A549 treated with CpdA at 1 μM for 4 hours (cell line): ENCODE data around the gene PEAK1. TPM values are rescaled to one million over a fixed set of nuclear protein-coding genes. Genes with fewer than 3 reads are reported as not detected.

Experiments used
- total RNA-seq: library from RNA; stranded (reverse); fragments of 200-300 nt; extraction: Qiagen RNA extraction; gene quantifications from 5 replicates; pipeline ENCODE4 v1.2.3, GENCODE V29; 2022; ENCODE audit warnings: low read depth

PEAK1 gene, protein sequence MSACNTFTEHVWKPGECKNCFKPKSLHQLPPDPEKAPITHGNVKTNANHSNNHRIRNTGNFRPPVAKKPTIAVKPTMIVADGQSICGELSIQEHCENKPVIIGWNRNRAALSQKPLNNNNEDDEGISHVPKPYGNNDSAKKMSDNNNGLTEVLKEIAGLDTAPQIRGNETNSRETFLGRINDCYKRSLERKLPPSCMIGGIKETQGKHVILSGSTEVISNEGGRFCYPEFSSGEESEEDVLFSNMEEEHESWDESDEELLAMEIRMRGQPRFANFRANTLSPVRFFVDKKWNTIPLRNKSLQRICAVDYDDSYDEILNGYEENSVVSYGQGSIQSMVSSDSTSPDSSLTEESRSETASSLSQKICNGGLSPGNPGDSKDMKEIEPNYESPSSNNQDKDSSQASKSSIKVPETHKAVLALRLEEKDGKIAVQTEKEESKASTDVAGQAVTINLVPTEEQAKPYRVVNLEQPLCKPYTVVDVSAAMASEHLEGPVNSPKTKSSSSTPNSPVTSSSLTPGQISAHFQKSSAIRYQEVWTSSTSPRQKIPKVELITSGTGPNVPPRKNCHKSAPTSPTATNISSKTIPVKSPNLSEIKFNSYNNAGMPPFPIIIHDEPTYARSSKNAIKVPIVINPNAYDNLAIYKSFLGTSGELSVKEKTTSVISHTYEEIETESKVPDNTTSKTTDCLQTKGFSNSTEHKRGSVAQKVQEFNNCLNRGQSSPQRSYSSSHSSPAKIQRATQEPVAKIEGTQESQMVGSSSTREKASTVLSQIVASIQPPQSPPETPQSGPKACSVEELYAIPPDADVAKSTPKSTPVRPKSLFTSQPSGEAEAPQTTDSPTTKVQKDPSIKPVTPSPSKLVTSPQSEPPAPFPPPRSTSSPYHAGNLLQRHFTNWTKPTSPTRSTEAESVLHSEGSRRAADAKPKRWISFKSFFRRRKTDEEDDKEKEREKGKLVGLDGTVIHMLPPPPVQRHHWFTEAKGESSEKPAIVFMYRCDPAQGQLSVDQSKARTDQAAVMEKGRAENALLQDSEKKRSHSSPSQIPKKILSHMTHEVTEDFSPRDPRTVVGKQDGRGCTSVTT (N-terminal part only)
- total RNA-seq, result 6.2 to 11.0 TPM (median 9.3 TPM) in 5 replicates

DNA sequence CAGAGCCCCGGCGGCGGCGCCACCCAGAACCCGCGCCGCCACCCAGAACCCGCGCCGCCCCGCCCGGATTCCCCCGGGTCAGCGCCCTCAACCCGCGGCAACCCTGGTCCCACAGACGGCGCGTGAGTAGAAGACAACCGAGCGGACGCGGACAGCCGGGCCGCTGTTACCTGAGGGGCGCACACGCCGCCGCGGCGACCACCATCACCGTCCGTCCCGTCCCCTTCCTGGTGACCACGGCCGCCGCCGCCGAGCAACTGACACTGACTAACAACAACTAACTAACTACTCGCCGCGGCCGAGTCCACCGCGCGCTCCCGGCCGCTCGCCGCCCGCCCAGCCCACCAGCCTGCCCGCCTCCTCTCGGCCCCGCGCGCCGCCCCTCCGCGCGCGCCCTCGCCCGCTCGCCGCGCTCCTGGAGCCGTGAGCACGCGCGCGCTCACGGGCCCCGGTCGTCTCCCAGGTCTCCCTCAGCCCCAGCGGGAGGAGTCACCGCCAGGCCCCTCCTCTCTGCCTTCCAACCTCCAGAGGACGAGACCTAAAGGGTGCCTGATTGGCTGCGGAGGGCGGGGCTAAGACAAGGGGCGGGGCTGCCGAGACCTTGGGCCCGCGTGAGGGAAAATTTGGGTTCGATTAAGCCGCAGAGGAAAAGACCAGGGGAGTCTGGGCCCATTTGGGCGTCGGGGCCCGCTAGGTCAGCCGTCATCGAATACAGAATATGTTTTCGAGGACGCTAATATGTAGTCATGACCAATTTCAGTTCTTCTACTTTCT is at the start of gene PEAK1:
TSS of gene PEAK1 (minus strand) at position 269 of the 774 bp plus-strand sequence. CDS start 238,178 bp downstream, outside the sequence.

DNA sequence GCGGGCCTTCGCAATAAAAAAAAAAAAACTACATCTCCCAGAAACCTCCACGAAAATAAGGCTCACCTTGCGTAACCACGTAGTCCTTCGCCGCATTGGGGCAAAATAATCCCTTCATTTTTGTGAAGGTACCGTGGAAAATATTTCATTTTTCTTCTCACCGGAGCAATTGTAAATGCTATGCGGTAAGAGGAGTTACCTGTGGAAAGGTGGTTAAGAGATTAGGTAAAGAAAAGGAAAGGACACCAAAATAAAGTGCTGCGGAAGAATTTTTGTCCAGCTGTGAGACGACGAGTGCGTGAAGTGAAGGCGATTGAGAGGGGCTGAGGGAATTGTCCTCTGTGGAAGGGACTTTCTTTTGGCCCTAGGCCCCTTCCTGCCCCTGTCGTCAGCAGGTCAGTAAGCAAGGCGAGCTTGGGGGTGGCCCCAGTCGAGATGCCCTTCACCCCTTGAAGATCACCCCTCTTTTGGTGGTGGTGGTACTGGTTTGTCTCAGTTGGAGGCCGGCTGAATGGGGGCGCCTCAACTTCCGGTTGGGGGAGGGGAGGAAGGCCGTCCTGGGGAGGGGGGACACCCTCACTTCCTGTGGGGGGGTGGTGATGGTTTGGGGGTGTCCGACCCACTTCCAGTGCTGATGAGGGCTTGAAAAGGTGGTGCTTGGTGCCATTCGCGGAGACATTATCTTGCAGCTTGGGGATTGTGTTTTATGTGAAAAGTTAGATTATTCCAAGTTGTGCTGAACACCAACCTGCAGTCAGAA is 886 bp upstream of the PEAK1 start, which contains the start of gene HMG20A:
TSS of gene HMG20A (plus strand) at position 279 of the 760 bp plus-strand sequence. CDS start 37,520 bp downstream, outside the sequence.

DNA sequence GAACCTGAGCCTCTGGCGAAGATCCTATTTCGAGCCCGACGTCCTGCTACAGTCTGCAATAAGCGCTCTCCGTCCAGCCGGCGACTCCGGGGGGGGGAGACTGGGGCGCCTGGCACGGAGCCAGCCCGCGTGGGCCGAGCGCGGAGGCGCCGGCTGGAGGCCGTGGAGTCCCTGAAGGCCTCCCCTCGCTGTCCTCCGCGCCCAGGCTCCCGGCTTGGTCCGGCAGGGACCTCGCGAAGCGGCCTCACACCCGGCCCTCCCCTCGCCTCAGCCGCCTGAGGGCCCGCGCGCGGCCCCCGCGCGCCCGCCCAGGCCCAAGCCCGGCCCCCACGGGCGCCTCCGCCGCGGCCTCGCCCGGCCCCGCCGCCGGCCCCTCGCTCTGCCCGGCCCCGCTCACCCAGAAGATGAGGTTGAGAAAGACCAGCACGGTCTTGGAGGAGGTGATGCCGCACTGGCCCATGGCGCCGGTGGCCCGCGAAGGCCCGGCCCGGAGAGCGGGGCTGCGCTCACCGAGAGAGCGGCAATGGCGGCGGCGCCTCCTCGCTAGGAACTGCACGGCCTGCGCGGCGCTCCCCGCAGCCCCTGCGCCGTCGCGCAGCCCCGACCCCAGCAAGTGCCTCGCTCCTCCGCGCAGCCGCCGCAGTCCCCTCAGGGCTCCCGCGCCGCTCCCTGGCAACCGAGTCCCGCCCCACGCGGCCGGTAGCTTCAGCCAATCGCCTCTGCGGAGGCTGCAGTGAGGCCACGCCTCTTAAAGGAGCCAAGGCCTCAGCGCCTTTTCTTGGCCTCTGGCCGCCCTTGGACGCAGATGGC is 349.2 kb downstream of the PEAK1 start, which contains the start of gene TSPAN3:
TSS of gene TSPAN3 (minus strand) at position 615 of the 810 bp plus-strand sequence. CDS start at position 460, 155 bp downstream.

Other genes starting within 250 kb of the PEAK1 start
- 23.7 to 33.4 TPM (median 28.7 TPM) in 5 replicates for gene HMG20A, start 784 bp upstream of the PEAK1 start, total RNA-seq
- gene LINGO1, start 212.8 kb upstream of the PEAK1 start, total RNA-seq, result 7.0 to 12.4 TPM (median 9.2 TPM) in 5 replicates